A549 (cell line): ENCODE measurements around the gene SRC. TPM values are rescaled to one million over a fixed set of nuclear protein-coding genes. Genes with fewer than 3 reads are reported as not detected.

Experiments used
- ATAC-seq, 2 experiments: fragments of 200-7000 bp in 1 of 2; fragments of >200 bp in 1 of 2; cut with Nextera tagmentation in 1 of 2; cut with Tn5 transposase in 1 of 2; 3 replicates each; pipeline versions ENCODE4 v1.8.0 to v1.9.1; 2018 to 2020; ENCODE audit warnings: mild to moderate bottlenecking in 1 of 2, moderate library complexity in 1 of 2
- CTCF ChIA-PET: fragments of 300-600 bp; sonication (Branson Sonifier 250); formaldehyde crosslinking; extraction: SDS; loops from one replicate; lab custom pipeline; 2021; ENCODE audit warnings: antibody characterized with exemption, inconsistent platforms; lab: Yijun Ruan, JAX
- POLR2A ChIA-PET: fragments of 350-600 bp; formaldehyde crosslinking; extraction: SDS; loops from one replicate; lab custom pipeline; 2021; ENCODE audit warnings: antibody characterized with exemption, inconsistent platforms; lab: Yijun Ruan, JAX
- DNase-seq, 2 experiments: peaks; one replicate each; pipeline versions ENCODE4 v3.0.0 to v3.0.0-alpha.2; 2011 to 2016; ENCODE audit warnings: low read depth in 1 of 2, low spot score in 1 of 2
- FAIRE-seq: peaks from 2 replicates; lab custom pipeline; 2011; peaks lifted over from hg19 to GRCh38; lab: Jason Lieb, UNC
- H3K27ac ChIP-seq, 2 experiments: fragments of >200 bp; sonication (Bioruptor Twin); formaldehyde crosslinking; 3 replicates each; pipeline ENCODE4 v1.5.1; 2016 to 2017
- H3K4me1 ChIP-seq: fragments of >200 bp; sonication (Bioruptor Twin); formaldehyde crosslinking; 3 replicates; pipeline ENCODE4 v1.6.1; 2016
- H3K4me2 ChIP-seq: fragments of >200 bp; sonication (Bioruptor Twin); formaldehyde crosslinking; 3 replicates; pipeline ENCODE4 v1.6.1; 2016
- H3K4me3 ChIP-seq: fragments of >200 bp; sonication (Bioruptor Twin); formaldehyde crosslinking; 3 replicates; pipeline ENCODE4 v1.5.1; 2016
- H3K9me3 ChIP-seq: fragments of >200 bp; sonication (Bioruptor Twin); formaldehyde crosslinking; 3 replicates; pipeline ENCODE4 v1.6.1; 2016
- CHD4 ChIP-seq: fragments of 200-600 bp; sonication (generic); IDR thresholded peaks from 2 replicates; pipeline ENCODE4 v1.6.1; 2016; ENCODE audit warnings: antibody characterized with exemption, mild to moderate bottlenecking, borderline replicate concordance
- CTCF ChIP-seq: fragments of >200 bp; sonication (Bioruptor Twin); formaldehyde crosslinking; IDR thresholded peaks from 3 replicates; pipeline ENCODE4 v1.5.1; 2016
- EHMT2 ChIP-seq: fragments of 200-600 bp; sonication (generic); IDR thresholded peaks from 2 replicates; pipeline ENCODE4 v1.6.1; 2016; ENCODE audit warnings: antibody characterized with exemption, low read depth, mild to moderate bottlenecking, moderate library complexity
- HDAC2 ChIP-seq: fragments of 200-600 bp; sonication (generic); IDR thresholded peaks from 2 replicates; pipeline ENCODE4 v1.6.1; 2016
- HMGXB4 ChIP-seq: fragments of 250-450 bp; sonication (Bioruptor Pico); IDR thresholded peaks from 2 replicates; pipeline ENCODE4 v1.5.0; 2021; ENCODE audit warnings: mild to moderate bottlenecking, moderate library complexity, borderline replicate concordance
- HOXB5 ChIP-seq: fragments of 250-450 bp; sonication (Bioruptor Pico); IDR thresholded peaks from 2 replicates; pipeline ENCODE4 v1.5.0; 2020; ENCODE audit warnings: mild to moderate bottlenecking, moderate library complexity
- JUN ChIP-seq, 2 experiments: fragments of >200 bp; sonication (Bioruptor Twin); formaldehyde crosslinking; IDR thresholded peaks; 2 replicates in 1 of 2; 3 replicates in 1 of 2; pipeline ENCODE4 v1.6.1; 2016 to 2017
- KDM1A ChIP-seq: fragments of 200-600 bp; sonication (generic); IDR thresholded peaks from 2 replicates; pipeline ENCODE4 v1.6.1; 2016; ENCODE audit warnings: low read depth, mild to moderate bottlenecking
- KDM5A ChIP-seq: fragments of 200-600 bp; sonication (generic); IDR thresholded peaks from 2 replicates; pipeline ENCODE4 v1.6.1; 2016; ENCODE audit warnings: antibody characterized with exemption, mild to moderate bottlenecking
- MAZ ChIP-seq: fragments of 150-350 bp; IDR thresholded peaks from 2 replicates; pipeline ENCODE4 v1.6.1; 2014; ENCODE audit warnings: antibody characterized with exemption, low read depth, low read length, borderline replicate concordance
- MYC ChIP-seq: IDR thresholded peaks from 2 replicates; pipeline ENCODE4 v1.6.1; 2012; ENCODE audit warnings: mild to moderate bottlenecking, inconsistent platforms, low read length, improper control_type of control experiment, borderline replicate concordance
- NFE2L2 ChIP-seq: fragments of 150-350 bp; conservative IDR thresholded peaks from 2 replicates; pipeline ENCODE4 v1.6.1; 2014; ENCODE audit warnings: low read length
- NR3C1 ChIP-seq: fragments of >200 bp; sonication (Bioruptor Twin); formaldehyde crosslinking; IDR thresholded peaks from 3 replicates; pipeline ENCODE4 v1.6.1; 2017
- PBX3 ChIP-seq: IDR thresholded peaks from 2 replicates; pipeline ENCODE4 v1.6.1; 2012
- PHF8 ChIP-seq: fragments of 200-600 bp; sonication (generic); IDR thresholded peaks from 2 replicates; pipeline ENCODE4 v1.6.1; 2016; ENCODE audit warnings: low read depth, mild to moderate bottlenecking, antibody characterized with exemption, moderate library complexity, borderline replicate concordance
- RCOR1 ChIP-seq: fragments of 150-350 bp; IDR thresholded peaks from 2 replicates; pipeline ENCODE4 v1.6.1; 2014; ENCODE audit warnings: antibody characterized with exemption, low read length, low read depth
- RFX5 ChIP-seq: fragments of 450-650 bp; IDR thresholded peaks from 2 replicates; pipeline ENCODE4 v1.7.1; 2014; ENCODE audit warnings: antibody characterized with exemption, mild to moderate bottlenecking, moderate library complexity
- USF2 ChIP-seq: fragments of 450-650 bp; IDR thresholded peaks from 2 replicates; pipeline ENCODE4 v1.6.1; 2014; ENCODE audit warnings: antibody characterized with exemption
- ZC3H11A ChIP-seq: fragments of 450-650 bp; IDR thresholded peaks from 2 replicates; pipeline ENCODE4 v1.6.1; 2014; ENCODE audit warnings: antibody characterized with exemption, mild to moderate bottlenecking
- ZFP36 ChIP-seq: fragments of 450-650 bp; IDR thresholded peaks from 2 replicates; pipeline ENCODE4 v1.6.1; 2014; ENCODE audit warnings: borderline replicate concordance; ENCODE audit not compliant: partially characterized antibody
- WGBS: methylation state at CpG from one replicate; pipeline ENCODE4 v1.1.6; 2017; ENCODE audit errors: missing lambda C conversion rate; 5-methylcytosine and 5-hydroxymethylcytosine counted together
- polyA plus RNA-seq, 4 experiments: library from polyadenylated mRNA; depleted of rRNA in 3 of 4; stranded (reverse); fragments of >200 nt; fragmentation: RNase III in 1 of 4; extraction: RNeasy Plus Mini Kit Qiagen cat#74134 plus additional on column Dnase treatment in 1 of 4; gene quantifications; 2 replicates in 3 of 4; 3 replicates in 1 of 4; pipeline ENCODE4 v1.2.3, GENCODE V29; 2011 to 2017

Gene SRC
- polyA plus RNA-seq, 2 of the 4 experiments (the other 2 are of a cell fraction), result 139 to 154 TPM

GRCh38 chr20:37436527-37437186 is 90.7 kb downstream of the SRC start:
- WGBS, result 50% methylated on average over 9 of the region's 9 CpGs
- FAIRE-seq (no peak), DNase-seq (no peak), ATAC-seq (no peak)
- no peak for TF ChIP-seq PHF8
- no peak for TF ChIP-seq ZFP36
- TF ChIP-seq KDM5A, result no peak
- no peak for TF ChIP-seq EHMT2
- TF ChIP-seq USF2, result no peak
- no peak for TF ChIP-seq JUN (IDR thresholded peaks at IDR 0.05)
- no peak for TF ChIP-seq MYC
- no peak for TF ChIP-seq NFE2L2
- Histone ChIP-seq H3K27ac (no peak overlapping the region), H3K4me2 (no peak overlapping the region), H3K4me1 (no peaks in the 10 kb centered on the region), H3K9me3 (no peaks in the 10 kb centered on the region), H3K4me3 (no peak overlapping the region)
- CTCF ChIA-PET, result no interaction called here
- POLR2A ChIA-PET, result no interaction called here

GRCh38 chr20:37437676-37438075 is 91.7 kb downstream of the SRC start:
- H3K27ac ChIP-seq, result no peak overlapping the region
- WGBS, result 82% methylated on average over 7 of the region's 8 CpGs
- CTCF ChIA-PET, result no interaction called here

More at GRCh38 chr20:37437676-37438075, 91.7 kb downstream of the SRC start:
- POLR2A ChIA-PET, result no interaction called here
- ATAC-seq, result no peak
- no peak for DNase-seq
- no peaks in the 10 kb centered on the region for H3K9me3 ChIP-seq
- TF ChIP-seq CHD4 (no peak), CTCF (no peak), MAZ (no peak), RCOR1 (no peak), HMGXB4 (no peak), HDAC2 (no peak), HOXB5 (CRISPR knock-in tag) (no peak), PBX3 (no peak), KDM1A (no peak), RFX5 (no peak), NR3C1 (no peak), EHMT2 (no peak), ZC3H11A (no peak)
- H3K4me2 ChIP-seq, result no peak overlapping the region
- H3K4me1 ChIP-seq, result no peaks in the 10 kb centered on the region
- H3K4me3 ChIP-seq, result no peak overlapping the region
- FAIRE-seq, result no peak
